Coronary artery (tissue), 2 donors: ENCODE data around the gene LCP2.

ENCODE experiments used
- DNase-seq: peaks from one replicate; pipeline ENCODE4 v3.0.0-alpha.2; 2017; ENCODE audit warnings: low spot score
- H3K27ac ChIP-seq, 2 donors: fragments of 200-600 bp; sonication (generic); one replicate each; pipeline ENCODE4 v1.5.1; 2016 to 2019
- H3K4me3 ChIP-seq: fragments of 200-600 bp; sonication (generic); 2 replicates; pipeline ENCODE4 v1.5.1; 2016; ENCODE audit warnings: mild to moderate bottlenecking, moderate library complexity
- TF ChIP-seq, protein P1 (sequence below): fragments of 200-600 bp; sonication (generic); IDR thresholded peaks from one replicate; pipeline ENCODE4 v1.5.1; 2019; ENCODE audit warnings: antibody characterized with exemption

The LCP2 gene

DNA sequence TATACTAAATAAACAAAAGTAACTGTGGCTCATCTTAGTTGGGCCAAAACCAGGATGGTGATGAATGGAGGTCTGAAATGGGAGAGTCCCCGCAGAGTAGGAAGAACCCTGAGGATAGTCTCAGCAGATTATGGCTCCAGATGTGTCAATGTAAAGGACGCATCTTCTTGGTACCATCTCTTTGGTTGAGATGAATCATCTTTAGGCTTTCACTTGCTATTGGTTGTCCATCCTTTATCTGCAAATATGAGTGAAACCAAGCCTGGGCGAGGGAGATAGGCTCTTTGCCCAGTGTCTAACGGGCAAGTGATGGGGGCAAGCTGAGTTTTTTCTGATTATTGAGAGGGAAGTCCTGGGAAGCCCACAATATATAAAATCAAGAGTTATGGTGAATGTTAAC is 19.4 kb upstream of the LCP2 start:
- H3K4me3 ChIP-seq: no peak overlapping the region
- DNase-seq: peak; percentile 26
- no peak overlapping the region for H3K27ac ChIP-seq
- TF ChIP-seq, protein P1, sequence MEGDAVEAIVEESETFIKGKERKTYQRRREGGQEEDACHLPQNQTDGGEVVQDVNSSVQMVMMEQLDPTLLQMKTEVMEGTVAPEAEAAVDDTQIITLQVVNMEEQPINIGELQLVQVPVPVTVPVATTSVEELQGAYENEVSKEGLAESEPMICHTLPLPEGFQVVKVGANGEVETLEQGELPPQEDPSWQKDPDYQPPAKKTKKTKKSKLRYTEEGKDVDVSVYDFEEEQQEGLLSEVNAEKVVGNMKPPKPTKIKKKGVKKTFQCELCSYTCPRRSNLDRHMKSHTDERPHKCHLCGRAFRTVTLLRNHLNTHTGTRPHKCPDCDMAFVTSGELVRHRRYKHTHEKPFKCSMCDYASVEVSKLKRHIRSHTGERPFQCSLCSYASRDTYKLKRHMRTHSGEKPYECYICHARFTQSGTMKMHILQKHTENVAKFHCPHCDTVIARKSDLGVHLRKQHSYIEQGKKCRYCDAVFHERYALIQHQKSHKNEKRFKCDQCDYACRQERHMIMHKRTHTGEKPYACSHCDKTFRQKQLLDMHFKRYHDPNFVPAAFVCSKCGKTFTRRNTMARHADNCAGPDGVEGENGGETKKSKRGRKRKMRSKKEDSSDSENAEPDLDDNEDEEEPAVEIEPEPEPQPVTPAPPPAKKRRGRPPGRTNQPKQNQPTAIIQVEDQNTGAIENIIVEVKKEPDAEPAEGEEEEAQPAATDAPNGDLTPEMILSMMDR: no peak

DNA sequence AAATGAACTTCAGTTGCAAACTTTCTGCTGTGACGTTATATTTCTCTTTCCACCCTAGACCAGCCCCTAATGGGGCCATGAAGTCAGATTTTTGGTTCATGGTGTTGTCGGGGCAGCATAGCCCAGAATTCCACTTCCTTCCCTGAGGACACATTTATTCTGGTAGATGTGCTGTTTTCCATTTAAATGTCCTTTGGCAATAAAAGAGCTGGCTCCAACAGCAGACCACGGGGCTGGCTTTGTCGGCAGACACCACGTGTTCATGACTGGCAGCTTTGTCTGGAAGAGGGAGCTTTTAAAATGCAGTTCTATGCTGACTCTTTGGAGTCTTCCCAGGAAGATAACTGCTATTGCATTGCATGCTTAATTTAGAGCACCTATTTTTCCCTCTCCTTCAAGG is 17.6 kb upstream of the LCP2 start:
- Histone ChIP-seq H3K4me3 (no peak overlapping the region), H3K27ac (peak overlapping the region; percentile 38 to 60)
- DNase-seq: no peak
- TF ChIP-seq, protein P1: no peak

DNA sequence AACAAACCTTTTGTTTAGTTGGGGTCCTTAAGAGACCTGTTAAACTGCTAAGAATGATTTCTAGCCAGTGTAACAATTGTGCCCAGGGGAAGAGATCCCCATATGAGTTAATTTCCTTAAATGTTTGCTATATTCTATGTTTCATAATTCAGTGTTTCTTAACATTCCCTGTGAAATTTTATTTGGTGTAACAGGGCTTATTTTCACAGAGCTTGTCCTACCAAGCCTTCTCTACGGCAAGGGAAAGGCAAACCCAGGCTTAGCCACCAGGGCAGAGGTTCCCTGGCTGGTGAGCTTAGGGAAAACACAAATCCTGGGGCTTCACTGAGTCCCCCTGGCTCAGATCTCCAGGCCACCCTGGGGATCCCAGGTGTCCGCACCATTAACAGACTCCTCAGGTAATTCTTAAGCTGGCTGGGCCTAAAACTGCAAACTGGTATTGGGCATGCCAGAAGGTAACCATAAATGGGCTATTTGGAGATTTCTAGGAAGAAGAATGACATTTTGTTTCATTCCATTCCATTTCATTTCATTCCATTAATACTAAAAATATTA is 17.0 kb upstream of the LCP2 start:
- no peak for DNase-seq
- TF ChIP-seq, protein P1: no peak
- Histone ChIP-seq H3K27ac (peak overlapping the region; percentile 38 to 60), H3K4me3 (no peak overlapping the region)

DNA sequence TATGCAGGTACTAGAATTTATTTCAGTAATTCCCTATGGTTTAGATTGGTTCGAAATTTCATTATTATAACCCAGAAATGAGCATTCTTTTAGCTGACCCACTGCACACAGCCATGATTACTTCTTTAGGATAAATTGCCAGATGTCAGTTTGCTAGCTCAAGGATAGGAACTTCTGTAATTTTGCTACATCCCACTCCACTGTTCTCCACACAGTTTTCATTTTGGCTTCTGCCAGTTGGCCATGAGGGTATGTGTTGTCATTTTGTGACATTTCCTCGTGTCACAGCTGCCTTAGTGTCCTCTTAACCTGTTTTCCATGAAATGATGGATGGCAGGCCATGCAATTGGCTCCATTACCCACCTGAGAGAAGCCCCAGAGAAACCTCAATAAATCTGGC is 16.2 kb upstream of the LCP2 start:
- Histone ChIP-seq H3K27ac (no peak overlapping the region), H3K4me3 (no peak overlapping the region)
- DNase-seq: no peak
- TF ChIP-seq, protein P1: no peak

DNA sequence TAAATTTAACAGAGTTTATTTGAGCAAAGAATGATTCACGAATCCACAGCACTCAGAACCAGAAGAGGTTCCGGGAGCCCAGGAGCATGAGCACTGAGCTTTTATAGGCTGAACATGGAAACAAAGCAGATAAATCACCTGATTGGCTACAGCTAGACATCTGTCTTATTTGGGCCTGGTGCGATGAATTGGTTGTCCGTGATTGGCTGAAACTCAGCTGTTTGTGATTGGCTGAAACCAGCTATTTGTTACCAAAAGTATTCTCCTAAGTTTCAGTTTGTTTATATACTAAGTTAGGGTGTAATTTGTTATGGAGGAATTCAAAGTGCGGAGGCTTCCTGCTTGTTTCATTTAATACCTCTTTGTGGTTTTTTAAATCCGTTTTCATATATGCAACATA is 15.8 kb upstream of the LCP2 start:
- H3K27ac ChIP-seq: no peak overlapping the region
- DNase-seq: no peak
- TF ChIP-seq, protein P1: no peak
- no peak overlapping the region for H3K4me3 ChIP-seq

DNA sequence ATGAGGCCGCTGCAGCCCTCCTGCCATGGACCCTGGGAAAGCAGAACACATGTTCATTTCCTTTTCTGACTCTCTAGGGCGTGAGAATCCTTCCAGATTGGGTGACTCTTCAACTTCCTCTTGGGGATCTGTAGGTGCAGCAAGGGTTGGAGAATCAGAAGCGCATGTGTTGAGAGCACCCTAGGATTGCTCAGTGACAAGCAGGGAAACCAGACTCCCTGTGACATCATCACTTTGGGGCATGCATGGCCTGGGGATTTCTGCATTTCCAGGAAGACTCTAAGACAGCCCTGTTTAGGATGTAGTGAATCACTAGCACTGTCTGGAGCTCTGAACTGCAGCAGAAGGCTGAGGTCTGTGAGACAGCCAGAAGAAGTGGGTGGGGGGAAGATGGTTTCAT is 15.1 kb upstream of the LCP2 start:
- peak overlapping the region in 1 of 2 donors; percentile 17 for H3K27ac ChIP-seq
- DNase-seq: no peak
- TF ChIP-seq, protein P1: no peak
- no peak overlapping the region for H3K4me3 ChIP-seq

DNA sequence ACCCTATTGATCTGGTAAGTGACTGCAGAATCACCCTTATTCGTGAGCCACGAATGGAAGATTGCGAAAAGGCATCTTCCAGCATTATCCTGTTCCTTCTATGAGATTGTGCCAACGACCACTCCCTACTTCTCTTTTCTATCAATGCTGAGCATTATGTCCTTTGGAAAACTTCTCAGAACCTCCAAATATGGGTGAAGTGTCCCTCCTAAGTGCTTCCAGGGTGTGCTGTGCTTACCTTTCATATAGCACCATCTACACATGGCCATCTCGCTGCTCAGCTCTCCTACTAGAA is 14.7 kb upstream of the LCP2 start:
- TF ChIP-seq, protein P1: no peak
- no peak for DNase-seq
- Histone ChIP-seq H3K27ac (peak overlapping the region in 1 of 2 donors; percentile 17), H3K4me3 (no peak overlapping the region)
